CD4-positive, CD25-positive, alpha-beta regulatory T cell (primary cell): ENCODE results near the gene SLC25A39. TPM values are rescaled to one million over a fixed set of nuclear protein-coding genes. Genes with fewer than 3 reads are reported as not detected.
"Not testable (repeated sequence)": the region's sequence is repeated elsewhere in the genome, so short reads cannot be mapped to it uniquely, and the experiment has no call there.

Source experiments
- ATAC-seq, 2 donors: fragments of 150-1000 bp; cut with Tn5 transposase; one replicate each; pipeline ENCODE4 v1.10.0; 2021; ENCODE audit warnings: low read depth in 2 of 2, moderate number of reproducible peaks in 2 of 2, moderate library complexity in 1 of 2
- DNase-seq, 3 donors: peaks; one replicate each; pipeline versions ENCODE4 v3.0.0 to v3.0.0-alpha.2; 2012 to 2022; ENCODE audit warnings: mixed read lengths in 1 of 3
- H3K27ac ChIP-seq: one replicate; pipeline ENCODE4 v1.7.0; 2013; ENCODE audit warnings: mild to moderate bottlenecking, low read length; ENCODE audit not compliant: insufficient read depth, poor library complexity, severe bottlenecking
- H3K27me3 ChIP-seq: one replicate; pipeline ENCODE4 v1.7.0; 2013; ENCODE audit warnings: low read length; ENCODE audit not compliant: control insufficient read depth, insufficient read depth
- H3K36me3 ChIP-seq: one replicate; pipeline ENCODE4 v1.7.0; 2013; ENCODE audit warnings: mild to moderate bottlenecking, low read length, moderate library complexity; ENCODE audit not compliant: control insufficient read depth, insufficient read depth
- H3K4me1 ChIP-seq: 2 replicates; pipeline ENCODE4 v1.7.0; 2013; ENCODE audit warnings: mild to moderate bottlenecking, low read length; ENCODE audit not compliant: insufficient read depth, control insufficient read depth, poor library complexity, severe bottlenecking
- H3K4me3 ChIP-seq: one replicate; pipeline ENCODE4 v1.7.0; 2013; ENCODE audit warnings: low read depth, mild to moderate bottlenecking, low read length, moderate library complexity
- H3K9me3 ChIP-seq, 2 experiments: 1 replicate in 1 of 2; 2 replicates in 1 of 2; pipeline ENCODE4 v1.7.0; 2013; ENCODE audit warnings: low read length in 2 of 2, mild to moderate bottlenecking in 1 of 2, moderate library complexity in 1 of 2; ENCODE audit not compliant: control insufficient read depth in 2 of 2
- H3K27ac Mint-ChIP-seq, 3 donors: one replicate each; pipeline ENCODE4 v1.8.0; 2020 to 2022; ENCODE audit warnings: mild to moderate bottlenecking in 3 of 3, mixed read lengths in 3 of 3, moderate library complexity in 2 of 3
- H3K27me3 Mint-ChIP-seq: one replicate; pipeline ENCODE4 v1.8.0; 2022; ENCODE audit warnings: mild to moderate bottlenecking, mixed read lengths
- H3K36me3 Mint-ChIP-seq: one replicate; pipeline ENCODE4 v1.8.0; 2020; ENCODE audit warnings: mixed read lengths
- H3K4me1 Mint-ChIP-seq, 4 donors: one replicate each; pipeline ENCODE4 v1.8.0; 2020 to 2022; ENCODE audit warnings: mixed read lengths in 4 of 4, mild to moderate bottlenecking in 1 of 4
- H3K4me3 Mint-ChIP-seq, 4 donors: one replicate each; pipeline ENCODE4 v1.8.0; 2020 to 2022; ENCODE audit warnings: mild to moderate bottlenecking in 4 of 4, mixed read lengths in 4 of 4, moderate library complexity in 3 of 4
- H3K9me3 Mint-ChIP-seq, 7 donors: one replicate each; pipeline ENCODE4 v1.8.0; 2020 to 2022; ENCODE audit warnings: mixed read lengths in 7 of 7, mild to moderate bottlenecking in 3 of 7, moderate library complexity in 2 of 7
- polyA plus RNA-seq, 4 donors: library from polyadenylated mRNA; unstranded; fragments of 300-500 nt; fragmentation: Illumina TruSeq; gene quantifications; one replicate each; pipeline ENCODE4 v1.2.3, GENCODE V29; 2021
- total RNA-seq: library from RNA; stranded (reverse); gene quantifications from one replicate; pipeline ENCODE4 v1.2.3, GENCODE V29; 2022

SLC25A39 gene
- total and polyA plus RNA-seq, 5 donors from 2014 or later: 64.7 to 112 (median 97.0) TPM

GRCh38 chr17:44346064-44346844 lies 21.6 kb upstream of the SLC25A39 start:
- Histone ChIP-seq H3K27me3 (no peaks in the 10 kb centered on the region), H3K4me3 (peak overlapping the region; percentile 87), H3K9me3 (no peaks in the 10 kb centered on the region), H3K36me3 (no peaks in the 10 kb centered on the region), H3K4me1 (peaks cover 19% of the 10 kb centered on the region), H3K27ac (no peak overlapping the region)
- Mint-ChIP-seq H3K4me3 (peak overlapping the region; percentile 93 to 99 (median 95)), H3K27ac (peak overlapping the region; percentile 60 to 90 (median 85)), H3K4me1 (peaks cover 0 to 25% (median 14%) of the 10 kb centered on the region in 4 donors), H3K9me3 (no peaks in the 10 kb centered on the region), H3K36me3 (no peaks in the 10 kb centered on the region), H3K27me3 (peaks cover 6% of the 10 kb centered on the region)
- no peak for ATAC-seq
- no peak for DNase-seq

GRCh38 chr17:44345454-44346026 lies 20.9 kb upstream of the SLC25A39 start:
- no peaks in the 10 kb centered on the region for H3K36me3 Mint-ChIP-seq
- H3K4me3 Mint-ChIP-seq: peak overlapping the region; percentile 93 to 99 (median 95)
- ATAC-seq: peak; percentile 19 to 20

GRCh38 chr17:44344939-44345453 lies 20.4 kb upstream of the SLC25A39 start, which contains the start of gene GRN:
GRN (plus strand) TSS chr17:44345302; CDS start chr17:44349165, 3,863 bp downstream.
- peaks cover 14% of the 10 kb centered on the region for H3K27me3 Mint-ChIP-seq
- peak within 1 kb of the TSS; percentile 93 to 99 (median 95) for H3K4me3 Mint-ChIP-seq
- ATAC-seq (peak; percentile 95 to 98), DNase-seq (peak; percentile 77 to 90 (median 83))
- no peaks in the 10 kb centered on the region for H3K9me3 Mint-ChIP-seq
- H3K9me3 ChIP-seq: no peaks in the 10 kb centered on the region
- H3K4me1 Mint-ChIP-seq: peaks cover 0 to 25% (median 14%) of the 10 kb centered on the region in 4 donors
- peaks cover 19% of the 10 kb centered on the region for H3K4me1 ChIP-seq
- H3K36me3 Mint-ChIP-seq: no peaks in the 10 kb centered on the region
- H3K4me3 ChIP-seq: peak within 1 kb of the TSS; percentile 87
- peak within 1 kb of the TSS; percentile 44 for H3K27ac ChIP-seq
- H3K36me3 ChIP-seq: no peaks in the 10 kb centered on the region
- peak within 1 kb of the TSS; percentile 71 to 90 (median 85) for H3K27ac Mint-ChIP-seq
- no peaks in the 10 kb centered on the region for H3K27me3 ChIP-seq

More at GRCh38 chr17:44345454-44346026, 20.9 kb upstream of the SLC25A39 start:
- Histone ChIP-seq H3K9me3 (no peaks in the 10 kb centered on the region), H3K36me3 (no peaks in the 10 kb centered on the region), H3K27me3 (no peaks in the 10 kb centered on the region), H3K27ac (peak overlapping the region; percentile 44), H3K4me3 (peak overlapping the region; percentile 87), H3K4me1 (peaks cover 19% of the 10 kb centered on the region)
- H3K27me3 Mint-ChIP-seq: peaks cover 10% of the 10 kb centered on the region
- peak overlapping the region; percentile 60 to 90 (median 85) for H3K27ac Mint-ChIP-seq
- DNase-seq: peak; percentile 34 to 55 (median 35)
- H3K9me3 Mint-ChIP-seq: no peaks in the 10 kb centered on the region
- H3K4me1 Mint-ChIP-seq: peaks cover 0 to 25% (median 14%) of the 10 kb centered on the region in 4 donors

- peaks cover 19% of the 10 kb centered on the region for H3K4me1 ChIP-seq
- no peaks in the 10 kb centered on the region for H3K27me3 ChIP-seq
- H3K27ac ChIP-seq: no peak overlapping the region
- Mint-ChIP-seq H3K4me3 (peak overlapping the region in 2 of 4 donors; percentile 10 to 71), H3K36me3 (no peaks in the 10 kb centered on the region), H3K27ac (no peak overlapping the region), H3K4me1 (peaks cover 0 to 25% (median 14%) of the 10 kb centered on the region in 4 donors), H3K9me3 (no peaks in the 10 kb centered on the region), H3K27me3 (peaks cover 14% of the 10 kb centered on the region)
- no peaks in the 10 kb centered on the region for H3K36me3 ChIP-seq
- ATAC-seq: no peak
- DNase-seq: no peak
- H3K4me3 ChIP-seq: no peak overlapping the region
- H3K9me3 ChIP-seq: no peaks in the 10 kb centered on the region
Observed at GRCh38 chr17:44343510-44344209, 19.0 kb upstream of the SLC25A39 start.

- H3K27me3 Mint-ChIP-seq: peaks cover 25% of the 10 kb centered on the region
- not testable (repeated sequence) for H3K9me3 ChIP-seq, H3K27me3 ChIP-seq, H3K27ac Mint-ChIP-seq, ATAC-seq, H3K27ac ChIP-seq, H3K36me3 ChIP-seq, H3K36me3 Mint-ChIP-seq, DNase-seq, H3K4me3 Mint-ChIP-seq, H3K9me3 Mint-ChIP-seq, H3K4me3 ChIP-seq
- peaks cover 0 to 13% (median 6%) of the 10 kb centered on the region in 4 donors for H3K4me1 Mint-ChIP-seq
- peaks cover 11% of the 10 kb centered on the region for H3K4me1 ChIP-seq
Observed at GRCh38 chr17:44340553-44340952, 15.9 kb upstream of the SLC25A39 start.

- Mint-ChIP-seq H3K4me1 (no peaks in the 10 kb centered on the region), H3K4me3 (no peak overlapping the region), H3K9me3 (no peaks in the 10 kb centered on the region), H3K27me3 (peaks cover 19% of the 10 kb centered on the region), H3K36me3 (no peaks in the 10 kb centered on the region), H3K27ac (peak overlapping the region in 1 of 3 donors; percentile 11)
- no peaks in the 10 kb centered on the region for H3K9me3 ChIP-seq
- H3K36me3 ChIP-seq: no peaks in the 10 kb centered on the region
- no peaks in the 10 kb centered on the region for H3K4me1 ChIP-seq
- H3K27me3 ChIP-seq: no peaks in the 10 kb centered on the region
- DNase-seq (no peak), ATAC-seq (peak in 1 of 2 donors; percentile 48)
- no peak overlapping the region for H3K27ac ChIP-seq
- no peak overlapping the region for H3K4me3 ChIP-seq
Observed at GRCh38 chr17:44338702-44339101, 14.1 kb upstream of the SLC25A39 start.

- Histone ChIP-seq H3K36me3 (no peaks in the 10 kb centered on the region), H3K27me3 (no peaks in the 10 kb centered on the region), H3K4me1 (peaks cover 3% of the 10 kb centered on the region), H3K9me3 (no peaks in the 10 kb centered on the region), H3K4me3 (no peak overlapping the region), H3K27ac (no peak overlapping the region)
- DNase-seq (no peak), ATAC-seq (no peak)
- peaks cover 24% of the 10 kb centered on the region for H3K27me3 Mint-ChIP-seq
- no peaks in the 10 kb centered on the region for H3K9me3 Mint-ChIP-seq
- H3K36me3 Mint-ChIP-seq: no peaks in the 10 kb centered on the region
- H3K27ac Mint-ChIP-seq: no peak overlapping the region
- H3K4me3 Mint-ChIP-seq: no peak overlapping the region
- peaks cover 5 to 7% (median 7%) of the 10 kb centered on the region in 4 donors for H3K4me1 Mint-ChIP-seq
Observed at GRCh38 chr17:44335968-44336367, 11.3 kb upstream of the SLC25A39 start.
